SK-N-MC (cell line): ENCODE results near the gene ZBTB20.

Experiments
- DNase-seq: peaks from one replicate; pipeline ENCODE4 v3.0.0-alpha.2; 2011; ENCODE audit warnings: low read depth, low spot score
- H3K27ac ChIP-seq: fragments of 200-600 bp; sonication (generic); 2 replicates; pipeline ENCODE4 v1.5.1; 2016; ENCODE audit warnings: mixed run types
- H3K36me3 ChIP-seq: fragments of 200-600 bp; sonication (generic); 2 replicates; pipeline ENCODE4 v1.6.1; 2017; ENCODE audit warnings: antibody characterized with exemption, low read length, mixed read lengths; ENCODE audit not compliant: insufficient read depth
- H3K4me3 ChIP-seq: fragments of 200-600 bp; sonication (generic); 2 replicates; pipeline ENCODE4 v1.5.1; 2016
- H3K9ac ChIP-seq: fragments of 200-600 bp; sonication (generic); 2 replicates; pipeline ENCODE4 v1.8.0; 2017; ENCODE audit warnings: mixed run types, mixed read lengths; ENCODE audit not compliant: insufficient read length
- H3K9me3 ChIP-seq: fragments of 200-600 bp; sonication (generic); 2 replicates; pipeline ENCODE4 v1.6.1; 2017; ENCODE audit warnings: low read depth, mild to moderate bottlenecking, antibody characterized with exemption, low read length, moderate library complexity, mixed read lengths
- EZH2 ChIP-seq: fragments of 200-600 bp; sonication (generic); IDR thresholded peaks from one replicate; pipeline ENCODE4 v1.6.1; 2017; ENCODE audit warnings: antibody characterized with exemption
- FOXP2 ChIP-seq: optimal IDR thresholded peaks from 2 replicates; pipeline ENCODE3; 2011; ENCODE audit warnings: mild to moderate bottlenecking, moderate library complexity; ENCODE audit not compliant: insufficient read depth; ENCODE audit errors: extremely low read length, control extremely low read depth
- POLR2AphosphoS5 ChIP-seq: IDR thresholded peaks from 2 replicates; pipeline ENCODE4 v1.6.1; 2012; ENCODE audit warnings: mild to moderate bottlenecking, low read depth, low read length, borderline replicate concordance

The ZBTB20 gene

DNA sequence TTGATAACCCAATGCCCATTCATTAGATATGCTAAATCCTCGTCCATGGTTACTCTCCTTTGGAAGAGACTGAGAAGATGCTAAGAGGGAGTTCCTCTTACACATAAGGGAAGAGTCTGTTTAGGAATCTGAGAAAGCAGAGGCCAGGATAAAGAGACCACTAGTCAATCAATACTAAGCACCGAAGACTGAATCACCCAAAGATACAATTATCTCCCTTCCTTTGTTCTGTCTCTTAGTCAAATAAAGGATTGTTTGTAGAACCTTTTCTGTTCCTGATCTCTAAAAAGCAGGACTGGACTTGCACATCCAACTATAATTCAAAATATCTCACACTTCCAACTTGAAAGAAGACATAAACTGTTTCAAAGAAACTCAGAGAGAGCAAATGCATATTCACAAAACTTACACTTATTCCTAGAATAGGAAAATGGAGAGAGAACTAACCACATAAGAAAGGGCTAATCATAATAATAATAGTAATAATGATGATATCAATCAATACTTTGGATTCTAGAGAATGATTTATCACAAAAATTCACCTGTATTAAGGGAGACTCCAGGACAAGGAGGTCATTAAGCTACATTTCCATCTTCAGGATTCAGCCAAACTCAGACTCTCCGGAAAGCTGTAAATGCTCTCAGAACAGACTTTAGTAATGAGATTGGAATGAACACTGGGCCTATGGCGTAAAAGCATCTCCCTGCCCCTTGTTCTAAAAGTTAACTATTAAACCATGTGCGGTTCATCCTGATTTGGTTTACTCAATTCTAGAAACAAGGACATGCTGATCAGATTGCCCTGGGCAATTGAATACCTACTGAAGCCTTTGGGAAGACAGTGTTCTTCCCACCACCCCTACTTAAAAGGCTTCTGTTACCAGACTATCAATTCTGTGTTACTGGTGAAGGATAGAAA lies 401.5 kb downstream of the ZBTB20 start:
- Histone ChIP-seq H3K9me3 (no peaks in the 10 kb centered on the region), H3K4me3 (no peak overlapping the region), H3K9ac (no peak overlapping the region), H3K36me3 (no peaks in the 10 kb centered on the region), H3K27ac (no peak overlapping the region)
- TF ChIP-seq EZH2: no peak
- TF ChIP-seq POLR2AphosphoS5: no peak
- no peak for TF ChIP-seq FOXP2
- DNase-seq: no peak

- Histone ChIP-seq H3K36me3 (no peaks in the 10 kb centered on the region), H3K9ac (no peak overlapping the region), H3K9me3 (no peaks in the 10 kb centered on the region), H3K27ac (no peak overlapping the region), H3K4me3 (no peak overlapping the region)
- TF ChIP-seq POLR2AphosphoS5 (no peak), FOXP2 (no peak), EZH2 (no peak)
- no peak for DNase-seq
These were observed 403.2 kb downstream of the ZBTB20 start for GRCh38 chr3:114743746-114744485.

DNA sequence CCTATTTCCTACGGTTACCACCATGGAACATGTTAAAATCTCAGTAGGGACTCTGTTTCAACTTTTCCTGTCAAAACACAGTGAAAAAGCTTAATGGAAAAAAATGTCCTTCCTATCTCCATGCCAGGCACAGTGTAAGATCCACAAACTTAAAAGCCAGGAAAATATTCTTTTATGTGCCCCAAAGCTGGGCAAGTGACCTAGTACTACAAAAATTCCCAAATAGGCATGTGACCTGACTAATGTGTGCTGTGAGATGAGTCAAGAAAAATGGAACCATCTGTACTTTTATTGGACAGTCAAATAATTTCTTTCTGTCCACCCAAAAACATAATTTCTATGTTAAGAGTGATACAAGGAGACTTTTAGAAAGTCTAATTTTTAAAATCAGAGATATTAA lies 406.0 kb downstream of the ZBTB20 start:
- Histone ChIP-seq H3K9me3 (no peaks in the 10 kb centered on the region), H3K27ac (no peak overlapping the region), H3K9ac (no peak overlapping the region), H3K4me3 (no peak overlapping the region), H3K36me3 (no peaks in the 10 kb centered on the region)
- no peak for TF ChIP-seq EZH2
- TF ChIP-seq FOXP2: no peak
- TF ChIP-seq POLR2AphosphoS5: no peak
- DNase-seq: no peak

GRCh38 chr3:114739627-114740026 lies 407.5 kb downstream of the ZBTB20 start:
- Histone ChIP-seq H3K9ac (no peak overlapping the region), H3K4me3 (no peak overlapping the region), H3K27ac (no peak overlapping the region), H3K9me3 (no peaks in the 10 kb centered on the region), H3K36me3 (no peaks in the 10 kb centered on the region)
- TF ChIP-seq EZH2 (no peak), POLR2AphosphoS5 (no peak), FOXP2 (no peak)
- no peak for DNase-seq

- no peak overlapping the region for H3K4me3 ChIP-seq
- TF ChIP-seq POLR2AphosphoS5: no peak
- no peak for TF ChIP-seq FOXP2
- no peak for TF ChIP-seq EZH2
- no peak for DNase-seq
- H3K9ac ChIP-seq: no peak overlapping the region
- H3K9me3 ChIP-seq: no peaks in the 10 kb centered on the region
- H3K27ac ChIP-seq: no peak overlapping the region
- H3K36me3 ChIP-seq: no peaks in the 10 kb centered on the region
These were observed 414.7 kb downstream of the ZBTB20 start for GRCh38 chr3:114732353-114732752.

DNA sequence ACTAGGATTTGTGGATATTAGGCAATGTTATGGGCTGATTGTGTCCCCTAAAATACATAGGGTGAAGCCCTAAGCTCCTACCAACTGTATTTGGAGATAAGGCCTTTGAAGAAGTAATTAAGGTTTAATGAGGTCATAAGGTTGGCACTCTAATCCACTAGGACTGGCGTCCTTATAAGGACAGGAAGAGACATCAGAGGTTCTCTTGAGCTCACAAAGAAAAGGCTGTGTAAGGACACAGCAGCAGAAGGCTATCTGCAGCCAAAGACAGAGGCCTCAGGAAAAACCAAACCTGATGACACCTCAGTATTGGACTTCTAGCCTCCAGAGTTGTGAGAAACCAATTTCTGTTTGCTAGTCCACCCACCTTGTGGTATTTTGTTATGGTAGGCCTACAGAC lies 416.7 kb downstream of the ZBTB20 start:
- H3K4me3 ChIP-seq: no peak overlapping the region
- DNase-seq: no peak
- H3K9me3 ChIP-seq: no peaks in the 10 kb centered on the region
- no peak overlapping the region for H3K9ac ChIP-seq
- H3K36me3 ChIP-seq: no peaks in the 10 kb centered on the region
- no peak for TF ChIP-seq POLR2AphosphoS5
- TF ChIP-seq FOXP2: no peak
- TF ChIP-seq EZH2: no peak
- no peak overlapping the region for H3K27ac ChIP-seq

GRCh38 chr3:114727373-114727772 lies 419.7 kb downstream of the ZBTB20 start:
- Histone ChIP-seq H3K4me3 (no peak overlapping the region), H3K27ac (no peak overlapping the region), H3K9me3 (no peaks in the 10 kb centered on the region), H3K9ac (no peak overlapping the region), H3K36me3 (no peaks in the 10 kb centered on the region)
- TF ChIP-seq FOXP2: no peak
- no peak for TF ChIP-seq POLR2AphosphoS5
- no peak for TF ChIP-seq EZH2
- DNase-seq: no peak

GRCh38 chr3:114725966-114726365 lies 421.1 kb downstream of the ZBTB20 start:
- Histone ChIP-seq H3K9me3 (no peaks in the 10 kb centered on the region), H3K4me3 (no peak overlapping the region), H3K36me3 (no peaks in the 10 kb centered on the region), H3K27ac (no peak overlapping the region), H3K9ac (no peak overlapping the region)
- TF ChIP-seq EZH2 (no peak), POLR2AphosphoS5 (no peak), FOXP2 (no peak)
- no peak for DNase-seq
